ENCODE measurements around the gene CD2.

GRCh38 chr1:116808200-116808847, 54.1 kb downstream of the CD2 start:
- TF ChIP-seq, protein P1, sequence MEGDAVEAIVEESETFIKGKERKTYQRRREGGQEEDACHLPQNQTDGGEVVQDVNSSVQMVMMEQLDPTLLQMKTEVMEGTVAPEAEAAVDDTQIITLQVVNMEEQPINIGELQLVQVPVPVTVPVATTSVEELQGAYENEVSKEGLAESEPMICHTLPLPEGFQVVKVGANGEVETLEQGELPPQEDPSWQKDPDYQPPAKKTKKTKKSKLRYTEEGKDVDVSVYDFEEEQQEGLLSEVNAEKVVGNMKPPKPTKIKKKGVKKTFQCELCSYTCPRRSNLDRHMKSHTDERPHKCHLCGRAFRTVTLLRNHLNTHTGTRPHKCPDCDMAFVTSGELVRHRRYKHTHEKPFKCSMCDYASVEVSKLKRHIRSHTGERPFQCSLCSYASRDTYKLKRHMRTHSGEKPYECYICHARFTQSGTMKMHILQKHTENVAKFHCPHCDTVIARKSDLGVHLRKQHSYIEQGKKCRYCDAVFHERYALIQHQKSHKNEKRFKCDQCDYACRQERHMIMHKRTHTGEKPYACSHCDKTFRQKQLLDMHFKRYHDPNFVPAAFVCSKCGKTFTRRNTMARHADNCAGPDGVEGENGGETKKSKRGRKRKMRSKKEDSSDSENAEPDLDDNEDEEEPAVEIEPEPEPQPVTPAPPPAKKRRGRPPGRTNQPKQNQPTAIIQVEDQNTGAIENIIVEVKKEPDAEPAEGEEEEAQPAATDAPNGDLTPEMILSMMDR (IDR thresholded peaks at IDR 0.05; ENCODE audit: low read depth, low read length): no peak
- TF ChIP-seq EZH2phosphoT487 (IDR thresholded peaks at IDR 0.05; ENCODE audit: low read depth): no peak
